Natural killer cell treated with Interleukin-12 subunit alpha and Interleukin-12 subunit beta and Interleukin-15 and Interleukin-18, amount 100 ng/mL, for 72 hours (primary cell): ENCODE measurements around the gene LRRC63. TPM values are rescaled to one million over a fixed set of nuclear protein-coding genes. Genes with fewer than 3 reads are reported as not detected.
A peak's percentile ranks its signal among the peaks of the same experiment; 100 is the strongest.

Experiments
- ATAC-seq, 2 donors: fragments of 150-1000 bp; cut with Tn5 transposase in 1 of 2; sonication (Bioruptor Pico), chemical (Tn5 transposase) in 1 of 2; 2 replicates each; pipeline ENCODE4 v1.10.0; 2021
- DNase-seq: peaks from one replicate; pipeline ENCODE4 v3.0.0; 2022; ENCODE audit warnings: low spot score
- H3K27ac Mint-ChIP-seq, 2 donors: 1 replicate in 1 of 2; 2 replicates in 1 of 2; pipeline ENCODE4 v1.8.0; 2022; ENCODE audit warnings: mixed read lengths in 2 of 2, mild to moderate bottlenecking in 1 of 2, moderate library complexity in 1 of 2
- H3K27me3 Mint-ChIP-seq, 2 donors: 1 replicate in 1 of 2; 2 replicates in 1 of 2; pipeline ENCODE4 v1.8.0; 2022; ENCODE audit warnings: mixed read lengths in 2 of 2
- H3K36me3 Mint-ChIP-seq: one replicate; pipeline ENCODE4 v1.8.0; 2022; ENCODE audit warnings: mixed read lengths
- H3K4me1 Mint-ChIP-seq, 2 donors: 1 replicate in 1 of 2; 2 replicates in 1 of 2; pipeline ENCODE4 v1.8.0; 2022; ENCODE audit warnings: low read depth in 2 of 2, mixed read lengths in 2 of 2, mild to moderate bottlenecking in 1 of 2
- H3K4me3 Mint-ChIP-seq: one replicate; pipeline ENCODE4 v1.8.0; 2022; ENCODE audit warnings: mixed read lengths
- H3K9me3 Mint-ChIP-seq: 2 replicates; pipeline ENCODE4 v1.8.0; 2022; ENCODE audit warnings: mixed read lengths
- total RNA-seq, 2 donors: library from RNA; stranded (reverse); gene quantifications; one replicate each; pipeline ENCODE4 v1.2.3, GENCODE V29; 2022

The LRRC63 gene
- total RNA-seq, 2 donors from 2014 or later, result 0.42 to 0.59 TPM

DNA sequence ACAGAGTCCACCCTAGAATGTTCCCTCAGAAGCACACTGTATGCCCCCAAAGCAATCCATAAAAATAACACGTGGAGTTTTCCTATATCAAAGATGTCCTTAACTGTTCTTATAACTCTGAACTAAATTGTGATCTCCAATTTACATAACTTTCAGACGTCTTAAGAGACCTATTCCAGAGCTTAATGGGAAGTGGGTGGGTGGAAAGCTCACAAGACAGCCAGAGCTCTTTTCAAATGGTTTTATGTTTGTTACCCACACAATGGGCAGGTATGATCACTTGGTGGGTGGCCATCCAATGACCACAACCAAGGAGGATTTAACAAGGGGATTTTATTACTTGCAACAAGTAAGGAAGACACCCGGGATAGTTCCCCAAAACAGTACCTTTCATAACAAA, 81.7 kb downstream of the LRRC63 start:
- Mint-ChIP-seq H3K27ac (peak overlapping the region; percentile 9 to 68), H3K27me3 (no peaks in the 10 kb centered on the region), H3K4me3 (no peak overlapping the region), H3K4me1 (peaks cover 55 to 57% of the 10 kb centered on the region in 2 donors), H3K36me3 (no peaks in the 10 kb centered on the region), H3K9me3 (no peaks in the 10 kb centered on the region)
- DNase-seq (no peak), ATAC-seq (no peak)

DNA sequence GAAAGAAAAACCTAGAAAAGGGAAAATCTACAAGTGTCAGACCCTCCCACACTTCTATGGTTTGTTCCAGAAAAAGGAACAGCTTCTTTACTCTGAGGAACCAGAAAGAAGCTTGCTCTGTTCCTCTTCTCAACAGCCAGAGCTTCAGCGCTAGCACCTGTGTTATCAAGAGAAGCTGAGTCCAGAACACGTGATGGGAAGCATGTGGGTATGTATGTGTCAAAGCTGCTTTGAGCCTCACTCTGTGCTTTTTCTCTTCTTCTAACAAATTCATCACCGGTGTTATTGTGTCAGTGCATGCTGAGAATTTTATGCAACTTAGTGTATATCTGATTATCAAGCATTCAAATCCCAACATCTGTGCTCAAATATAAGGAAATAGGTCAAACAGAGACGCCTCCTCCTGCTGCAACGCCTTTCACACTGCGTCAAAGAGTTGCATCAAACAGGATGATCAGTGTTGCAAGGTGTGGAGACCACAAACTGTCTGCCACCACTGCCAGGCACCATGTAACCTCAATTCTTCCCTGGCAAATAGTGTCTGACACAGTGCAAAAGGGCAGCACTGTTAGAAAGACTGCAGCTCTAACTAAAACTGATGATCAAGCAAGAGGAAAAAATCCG, 83.9 kb downstream of the LRRC63 start:
- DNase-seq (peak; percentile 86), ATAC-seq (peak; percentile 94)
- Mint-ChIP-seq H3K27me3 (no peaks in the 10 kb centered on the region), H3K4me3 (peak overlapping the region; percentile 71), H3K36me3 (peaks cover 4% of the 10 kb centered on the region), H3K27ac (peak overlapping the region; percentile 80 to 83), H3K9me3 (no peaks in the 10 kb centered on the region), H3K4me1 (peaks cover 47 to 56% of the 10 kb centered on the region in 2 donors)

DNA sequence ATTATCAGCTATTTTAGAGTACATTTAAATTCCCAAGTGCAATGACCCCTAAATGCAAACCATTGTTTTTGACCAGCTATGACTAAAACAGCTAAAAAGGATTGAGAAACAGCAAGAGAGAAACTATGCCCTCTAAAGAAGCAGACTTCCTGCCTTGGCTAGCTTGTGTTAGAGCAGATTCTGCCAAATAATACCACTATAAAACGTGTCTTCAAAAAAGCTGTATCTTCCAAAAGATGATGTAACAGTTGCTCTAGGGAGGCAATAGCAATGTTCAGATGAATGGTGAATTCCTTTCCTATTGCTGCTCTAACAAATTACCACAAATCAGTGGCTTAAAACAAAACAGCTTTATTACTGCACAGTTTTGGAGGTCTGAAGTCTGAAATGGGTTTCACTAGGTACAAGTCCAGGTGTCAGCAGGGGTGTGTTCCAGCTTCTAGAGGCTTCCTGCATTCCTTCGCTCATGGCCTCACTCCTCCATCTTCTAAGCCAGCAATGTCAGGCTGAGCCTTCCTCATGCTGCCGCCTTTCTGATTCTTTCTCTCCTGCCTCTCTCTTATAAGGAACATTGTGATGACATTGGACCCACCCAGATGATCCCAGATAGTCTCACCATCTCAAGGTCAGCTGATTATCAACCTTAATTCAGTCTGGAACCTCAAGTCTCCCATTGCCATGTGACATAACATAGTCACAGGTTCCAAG, 84.5 kb downstream of the LRRC63 start:
- peaks cover 47 to 56% of the 10 kb centered on the region in 2 donors for H3K4me1 Mint-ChIP-seq
- peak; percentile 81 to 88 for ATAC-seq
- no peaks in the 10 kb centered on the region for H3K9me3 Mint-ChIP-seq
- peak overlapping the region; percentile 80 to 83 for H3K27ac Mint-ChIP-seq
- no peaks in the 10 kb centered on the region for H3K27me3 Mint-ChIP-seq
- peaks cover 4% of the 10 kb centered on the region for H3K36me3 Mint-ChIP-seq
- no peak for DNase-seq
- peak overlapping the region; percentile 71 for H3K4me3 Mint-ChIP-seq

DNA sequence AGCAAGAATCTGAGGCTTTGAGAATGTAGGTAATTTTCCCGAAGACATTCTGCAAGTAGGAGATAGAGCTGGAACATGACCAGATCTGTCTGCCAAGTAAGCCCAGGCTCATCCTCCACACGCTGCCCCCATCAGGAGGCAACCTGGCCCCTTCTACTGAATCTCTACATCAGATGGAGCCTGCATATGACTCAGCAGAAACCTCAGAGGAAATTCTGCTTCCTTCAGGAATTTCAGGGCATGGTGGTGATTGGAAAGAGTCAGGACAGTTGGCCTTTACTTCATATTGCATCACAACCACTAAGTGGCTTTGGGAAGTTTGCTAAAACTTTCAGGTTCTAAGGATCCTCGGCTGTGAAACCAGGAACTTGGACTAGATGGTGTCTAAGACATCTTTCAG, 85.2 kb downstream of the LRRC63 start:
- Mint-ChIP-seq H3K36me3 (peaks cover 4% of the 10 kb centered on the region), H3K9me3 (no peaks in the 10 kb centered on the region), H3K27me3 (no peaks in the 10 kb centered on the region), H3K4me3 (peak overlapping the region; percentile 71), H3K4me1 (peaks cover 47 to 56% of the 10 kb centered on the region in 2 donors), H3K27ac (peak overlapping the region; percentile 80 to 83)
- ATAC-seq (no peak), DNase-seq (no peak)

DNA sequence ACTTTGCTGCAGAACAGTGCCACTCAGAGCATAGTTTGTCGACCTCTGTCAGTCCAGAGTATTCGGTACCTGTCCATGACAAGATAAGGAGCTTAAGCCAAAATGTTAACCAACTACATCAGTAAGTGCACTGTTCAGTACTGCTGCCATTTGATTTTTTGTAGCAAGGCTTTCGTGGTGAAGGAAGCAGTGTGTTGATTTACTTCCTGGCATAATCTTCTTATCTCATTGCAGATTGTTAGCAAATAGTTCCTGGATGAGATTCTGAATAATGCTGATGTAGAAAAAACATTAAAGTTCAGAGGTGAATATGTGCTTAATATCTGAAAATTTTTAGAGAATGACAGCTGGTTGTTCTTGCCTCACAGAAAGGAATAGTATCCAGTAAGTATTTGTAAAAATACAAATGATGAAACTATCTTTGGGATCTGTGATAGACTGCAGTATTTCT, 85.7 kb downstream of the LRRC63 start:
- H3K4me1 Mint-ChIP-seq, result peaks cover 50 to 56% of the 10 kb centered on the region in 2 donors
- H3K9me3 Mint-ChIP-seq, result peaks cover 2% of the 10 kb centered on the region
- DNase-seq, result no peak
- peaks cover 7% of the 10 kb centered on the region for H3K36me3 Mint-ChIP-seq
- H3K27me3 Mint-ChIP-seq, result no peaks in the 10 kb centered on the region
- peak overlapping the region; percentile 71 for H3K4me3 Mint-ChIP-seq
- ATAC-seq, result no peak
- peak overlapping the region; percentile 80 to 83 for H3K27ac Mint-ChIP-seq

DNA sequence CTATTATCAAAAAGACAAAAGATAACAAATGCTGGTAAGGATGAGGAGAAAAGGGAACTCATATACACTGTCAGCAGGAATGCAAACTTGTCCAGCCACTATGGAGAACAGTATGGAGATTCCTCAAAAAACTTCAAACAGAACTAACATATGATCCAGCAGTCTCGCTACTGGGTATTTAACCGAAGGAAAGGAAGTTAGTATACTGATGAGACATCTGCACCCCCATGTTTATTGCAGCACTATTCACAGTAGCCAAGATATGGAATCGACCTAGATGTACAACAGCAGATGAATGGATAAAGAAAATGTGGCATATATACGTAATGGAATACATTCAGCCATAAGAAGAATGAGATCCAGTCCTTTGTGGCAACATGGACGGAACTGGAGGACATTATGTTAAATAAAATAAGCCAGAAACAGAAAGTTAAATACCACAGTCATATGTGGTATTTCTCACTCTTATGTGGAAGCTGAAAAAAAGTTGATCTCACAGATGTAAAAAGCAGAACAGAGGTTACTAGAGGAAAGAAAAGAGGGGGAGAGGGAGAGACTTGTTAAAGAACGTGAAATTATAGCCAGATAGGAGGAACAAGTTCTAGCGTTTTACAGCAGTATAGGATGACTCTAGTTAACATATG, 92.1 kb downstream of the LRRC63 start:
- peak overlapping the region; percentile 80 to 90 for H3K27ac Mint-ChIP-seq
- DNase-seq, result no peak

DNA sequence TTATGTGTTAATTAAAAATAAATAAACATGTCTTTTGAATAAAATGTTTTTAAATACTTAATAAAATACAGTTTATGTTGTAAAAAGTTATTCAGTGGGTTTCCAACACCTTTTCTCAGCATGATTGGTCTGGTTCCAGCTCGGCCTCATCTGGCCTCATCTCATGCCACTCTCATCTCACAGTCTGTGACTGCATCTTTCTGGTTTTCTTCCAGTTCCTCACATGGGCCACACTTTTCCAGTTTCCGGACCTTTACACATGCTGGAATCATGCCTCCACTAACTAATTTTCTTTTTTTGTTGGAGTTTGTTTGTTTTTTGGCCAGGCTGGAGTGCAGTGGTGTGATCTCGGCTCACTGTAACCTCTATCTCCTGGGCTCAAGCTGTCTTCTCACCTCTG, 92.8 kb downstream of the LRRC63 start:
- Mint-ChIP-seq H3K36me3 (peaks cover 17% of the 10 kb centered on the region), H3K9me3 (peaks cover 3% of the 10 kb centered on the region), H3K27me3 (no peaks in the 10 kb centered on the region), H3K4me1 (peaks cover 32 to 33% of the 10 kb centered on the region in 2 donors), H3K4me3 (peak overlapping the region; percentile 82), H3K27ac (peak overlapping the region; percentile 80 to 90)
- ATAC-seq, result no peak
- no peak for DNase-seq

More for the DNA sequence above, 92.1 kb downstream of the LRRC63 start:
- no peaks in the 10 kb centered on the region for H3K27me3 Mint-ChIP-seq
- peaks cover 32 to 33% of the 10 kb centered on the region in 2 donors for H3K4me1 Mint-ChIP-seq
- ATAC-seq, result peak; percentile 80 to 89
- peaks cover 3% of the 10 kb centered on the region for H3K9me3 Mint-ChIP-seq
- peak overlapping the region; percentile 78 for H3K4me3 Mint-ChIP-seq
- peaks cover 17% of the 10 kb centered on the region for H3K36me3 Mint-ChIP-seq

DNA sequence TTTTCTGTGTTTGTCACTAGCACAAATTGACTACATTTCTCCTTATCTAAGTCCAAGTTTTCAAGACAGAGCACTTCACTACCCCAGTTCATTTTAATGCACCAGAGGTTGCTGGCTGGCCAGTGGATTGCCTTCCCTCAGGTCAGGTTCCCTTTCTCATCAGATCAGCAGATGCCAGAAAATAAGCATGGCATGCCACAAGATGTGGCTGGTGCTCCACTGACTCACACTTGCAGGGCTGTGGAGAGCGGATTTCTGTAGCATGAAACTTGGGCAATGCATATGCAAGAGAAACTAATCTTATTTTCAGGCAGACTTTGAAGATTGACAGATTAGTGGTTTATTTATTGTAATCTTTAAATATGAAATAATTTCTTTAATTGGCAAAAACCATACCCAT, 95.8 kb downstream of the LRRC63 start:
- peaks cover 43 to 45% of the 10 kb centered on the region in 2 donors for H3K4me1 Mint-ChIP-seq
- no peak for DNase-seq
- H3K27ac Mint-ChIP-seq, result no peak overlapping the region
- H3K9me3 Mint-ChIP-seq, result peaks cover 4% of the 10 kb centered on the region
- H3K36me3 Mint-ChIP-seq, result peaks cover 23% of the 10 kb centered on the region
- H3K27me3 Mint-ChIP-seq, result no peaks in the 10 kb centered on the region
- ATAC-seq, result no peak
- no peak overlapping the region for H3K4me3 Mint-ChIP-seq

DNA sequence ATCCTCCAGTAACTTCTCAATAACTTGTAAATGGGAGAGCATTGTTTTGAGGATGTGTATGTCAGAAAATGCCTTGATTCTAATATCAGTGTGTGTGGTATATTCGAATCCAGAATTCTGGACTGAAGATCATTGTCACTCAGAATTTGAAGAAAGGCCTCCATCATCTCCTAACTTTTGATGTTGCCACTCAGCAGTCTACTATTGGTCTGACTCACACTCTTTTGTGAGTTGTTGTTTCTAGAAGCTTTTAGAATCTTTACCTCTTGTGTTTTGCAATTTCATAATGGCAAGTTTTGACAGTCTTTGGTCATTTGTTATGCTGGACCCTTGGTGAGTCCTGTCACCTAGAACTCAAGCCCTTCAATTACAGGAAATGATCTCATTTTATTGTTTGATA, 98.3 kb downstream of the LRRC63 start:
- peak overlapping the region; percentile 0 to 54 for H3K27ac Mint-ChIP-seq
- H3K27me3 Mint-ChIP-seq, result no peaks in the 10 kb centered on the region
- no peak overlapping the region for H3K4me3 Mint-ChIP-seq
- H3K4me1 Mint-ChIP-seq, result peaks cover 42 to 43% of the 10 kb centered on the region in 2 donors
- no peak for DNase-seq
- H3K9me3 Mint-ChIP-seq, result peaks cover 8% of the 10 kb centered on the region
- H3K36me3 Mint-ChIP-seq, result peaks cover 28% of the 10 kb centered on the region
- ATAC-seq, result no peak

DNA sequence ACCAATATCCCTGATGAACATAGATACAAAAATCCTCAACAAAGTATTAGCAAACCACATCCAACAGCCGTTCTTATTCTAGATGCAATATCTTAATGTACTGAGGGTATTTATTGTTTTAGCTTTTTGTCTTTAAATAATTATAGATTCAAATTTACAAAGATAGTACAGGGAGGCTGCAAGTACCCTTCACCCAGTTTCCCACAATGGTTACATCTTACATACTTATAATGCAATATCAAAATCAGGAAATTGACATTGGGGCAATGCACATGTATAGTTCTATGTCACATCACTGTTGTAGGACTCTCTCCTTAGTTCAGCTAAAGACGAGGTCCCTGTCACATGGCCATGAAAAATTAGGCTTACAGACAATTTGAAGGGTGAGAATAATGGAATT, 99.5 kb downstream of the LRRC63 start:
- Mint-ChIP-seq H3K36me3 (peaks cover 34% of the 10 kb centered on the region), H3K9me3 (peaks cover 12% of the 10 kb centered on the region), H3K27ac (peak overlapping the region in 1 of 2 donors; percentile 54), H3K4me1 (peaks cover 47 to 49% of the 10 kb centered on the region in 2 donors), H3K27me3 (no peaks in the 10 kb centered on the region), H3K4me3 (no peak overlapping the region)
- no peak for DNase-seq
- ATAC-seq, result no peak

DNA sequence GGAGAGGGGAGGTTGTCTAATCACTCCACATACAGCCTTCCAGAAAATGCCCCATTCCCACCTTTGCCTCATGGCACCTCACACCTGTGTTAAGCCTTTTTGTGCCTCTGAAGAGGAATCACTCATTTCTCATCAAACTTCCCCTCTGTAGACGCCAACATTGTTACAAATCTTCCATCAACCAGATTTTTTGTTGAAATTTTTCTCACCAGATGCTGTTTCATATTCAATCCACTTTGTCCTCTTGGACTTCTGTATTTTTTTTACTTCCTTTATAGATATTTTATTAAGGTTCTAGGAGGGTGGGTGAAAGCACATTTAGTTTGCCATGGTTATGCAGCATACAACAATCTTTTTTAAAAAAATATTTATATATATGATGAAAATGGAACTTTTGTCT, 101.3 kb downstream of the LRRC63 start:
- Mint-ChIP-seq H3K27me3 (no peaks in the 10 kb centered on the region), H3K27ac (peak overlapping the region; percentile 95), H3K9me3 (peaks cover 12% of the 10 kb centered on the region), H3K4me1 (peaks cover 48 to 49% of the 10 kb centered on the region in 2 donors), H3K4me3 (peak overlapping the region; percentile 5), H3K36me3 (peaks cover 34% of the 10 kb centered on the region)
- ATAC-seq, result no peak
- DNase-seq, result no peak

DNA sequence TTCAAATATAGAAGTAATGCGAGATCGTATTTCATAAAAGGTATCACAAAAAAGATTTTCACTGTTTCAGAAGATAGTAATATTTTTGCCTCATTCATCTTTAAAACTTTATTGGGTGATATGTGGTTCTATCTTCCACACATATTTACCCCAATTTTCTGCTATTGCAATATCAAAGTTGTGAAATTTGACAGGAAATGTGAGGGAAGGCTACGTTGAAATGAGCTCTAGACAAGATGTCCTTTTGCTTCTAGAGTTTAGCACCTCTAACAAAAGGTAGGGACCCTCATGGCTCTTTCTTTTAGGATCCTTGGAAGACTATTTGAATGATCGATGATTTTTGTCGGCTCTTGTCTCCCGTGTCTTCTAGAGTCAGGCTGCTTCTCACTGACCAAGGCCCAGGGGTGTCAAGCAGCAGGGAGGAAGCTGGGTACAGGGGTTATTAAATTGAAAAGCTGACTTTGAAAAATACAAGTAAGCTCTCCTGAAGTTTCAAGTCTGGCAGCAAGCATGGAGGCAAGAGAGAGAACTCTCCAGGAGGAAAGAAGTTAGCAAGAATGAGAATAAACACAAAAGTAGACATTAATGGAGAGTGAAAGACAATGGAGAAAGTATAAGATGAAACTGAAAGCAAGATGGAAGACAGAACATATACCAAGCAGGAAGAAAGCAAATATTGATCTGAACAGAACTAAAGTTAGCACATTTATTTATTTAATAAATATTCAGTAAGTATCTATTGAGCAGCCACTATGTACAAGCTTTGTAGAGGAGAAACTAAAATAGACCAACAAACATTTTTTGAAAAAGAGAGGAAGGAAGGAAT, 101.9 kb downstream of the LRRC63 start:
- ATAC-seq (peak; percentile 73 to 80), DNase-seq (no peak)
- Mint-ChIP-seq H3K36me3 (peaks cover 34% of the 10 kb centered on the region), H3K27me3 (no peaks in the 10 kb centered on the region), H3K9me3 (peaks cover 12% of the 10 kb centered on the region), H3K27ac (peak overlapping the region; percentile 95), H3K4me1 (peaks cover 50 to 52% of the 10 kb centered on the region in 2 donors), H3K4me3 (peak overlapping the region; percentile 93)

DNA sequence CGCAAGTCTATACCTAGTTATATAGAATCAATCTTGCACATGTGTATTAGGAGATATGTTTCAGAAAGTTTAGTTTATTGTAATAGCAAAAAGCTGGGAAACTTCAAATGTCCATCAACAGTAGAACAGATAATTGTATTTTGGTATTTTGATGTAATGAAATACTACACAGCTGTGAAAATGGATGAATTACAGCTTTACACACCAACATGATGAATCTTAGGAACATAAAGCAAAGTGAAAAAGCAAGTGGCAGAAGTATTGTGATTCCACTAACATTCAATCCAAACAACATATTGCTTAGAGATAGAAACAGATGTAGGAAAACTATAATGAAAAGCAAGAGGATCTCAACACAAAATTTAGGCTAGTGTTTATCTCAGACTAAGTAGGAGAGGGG, 102.9 kb downstream of the LRRC63 start:
- ATAC-seq (no peak), DNase-seq (no peak)
- H3K9me3 Mint-ChIP-seq, result peaks cover 12% of the 10 kb centered on the region
- H3K27me3 Mint-ChIP-seq, result no peaks in the 10 kb centered on the region
- peaks cover 32% of the 10 kb centered on the region for H3K36me3 Mint-ChIP-seq
- peak overlapping the region; percentile 95 for H3K27ac Mint-ChIP-seq
- H3K4me1 Mint-ChIP-seq, result peaks cover 53% of the 10 kb centered on the region in 2 donors
- H3K4me3 Mint-ChIP-seq, result no peak overlapping the region
